Activated CD4-positive, alpha-beta T cell treated with anti-CD3 and anti-CD28 coated beads for 24 hours (primary cell): ENCODE data around the gene FSIP1.

Experiments used
- DNase-seq, 2 donors: peaks; one replicate each; pipeline ENCODE4 v3.0.0-alpha.2; 2020; ENCODE audit warnings: low read depth in 2 of 2

Gene FSIP1

GRCh38 chr15:39618063-39618823 lies 164.4 kb downstream of the FSIP1 start:
- DNase-seq: no peak

DNA sequence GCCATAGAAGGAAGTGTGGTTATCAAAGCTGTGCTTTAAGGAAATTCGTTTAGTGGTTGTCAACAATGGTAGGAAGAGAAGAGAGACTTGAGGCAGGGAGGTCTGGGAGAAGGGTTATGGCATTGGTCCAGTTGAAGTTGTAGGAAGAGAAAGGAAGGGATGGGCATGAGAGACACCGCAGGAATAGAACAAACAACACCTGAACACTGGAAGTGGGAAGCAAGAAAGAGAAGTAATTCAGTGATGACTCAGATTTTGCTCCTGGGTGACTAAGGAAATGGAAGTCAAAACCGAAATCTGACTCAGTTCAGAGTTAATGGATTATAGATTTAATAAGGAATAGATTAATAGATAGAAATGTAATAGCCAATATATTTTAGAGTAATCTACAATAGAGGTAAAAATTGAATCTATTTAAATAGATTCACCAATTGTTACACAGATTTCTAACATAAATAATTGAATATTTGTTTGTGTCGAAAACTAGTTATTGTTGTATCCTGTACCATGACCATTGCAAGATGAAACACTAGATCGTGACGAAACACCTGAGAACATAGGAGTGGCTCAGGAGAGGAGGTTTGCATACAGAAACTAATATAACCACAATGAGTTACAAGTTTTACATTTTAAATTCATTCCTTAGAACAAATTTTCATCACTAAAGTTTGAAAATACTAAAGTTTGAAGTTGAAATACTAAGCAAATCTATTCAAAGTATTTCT lies 165.7 kb downstream of the FSIP1 start:
- no peak for DNase-seq

- DNase-seq: no peak
Observed at GRCh38 chr15:39613861-39614260, 168.8 kb downstream of the FSIP1 start.

- no peak for DNase-seq
Observed at GRCh38 chr15:39613271-39613670, 169.4 kb downstream of the FSIP1 start.

DNA sequence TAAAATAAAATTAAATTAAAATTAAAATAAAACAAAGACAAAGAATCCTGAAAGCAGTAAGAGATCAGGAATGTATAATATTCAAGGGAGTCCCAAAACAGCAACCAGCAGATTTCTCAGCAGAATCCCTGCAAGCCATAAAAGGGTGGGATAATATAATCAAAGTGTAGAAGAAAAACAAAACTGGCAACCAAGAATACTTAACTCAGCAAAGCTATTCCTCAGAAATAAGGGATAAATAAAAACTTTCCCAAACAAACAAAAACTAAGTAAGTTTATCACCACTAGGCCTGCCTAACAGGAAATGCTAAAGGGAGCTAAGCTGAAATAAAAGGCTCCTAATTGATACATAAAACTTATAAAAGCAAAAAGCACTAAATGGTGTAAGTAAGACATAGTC lies 172.0 kb downstream of the FSIP1 start:
- no peak for DNase-seq

DNA sequence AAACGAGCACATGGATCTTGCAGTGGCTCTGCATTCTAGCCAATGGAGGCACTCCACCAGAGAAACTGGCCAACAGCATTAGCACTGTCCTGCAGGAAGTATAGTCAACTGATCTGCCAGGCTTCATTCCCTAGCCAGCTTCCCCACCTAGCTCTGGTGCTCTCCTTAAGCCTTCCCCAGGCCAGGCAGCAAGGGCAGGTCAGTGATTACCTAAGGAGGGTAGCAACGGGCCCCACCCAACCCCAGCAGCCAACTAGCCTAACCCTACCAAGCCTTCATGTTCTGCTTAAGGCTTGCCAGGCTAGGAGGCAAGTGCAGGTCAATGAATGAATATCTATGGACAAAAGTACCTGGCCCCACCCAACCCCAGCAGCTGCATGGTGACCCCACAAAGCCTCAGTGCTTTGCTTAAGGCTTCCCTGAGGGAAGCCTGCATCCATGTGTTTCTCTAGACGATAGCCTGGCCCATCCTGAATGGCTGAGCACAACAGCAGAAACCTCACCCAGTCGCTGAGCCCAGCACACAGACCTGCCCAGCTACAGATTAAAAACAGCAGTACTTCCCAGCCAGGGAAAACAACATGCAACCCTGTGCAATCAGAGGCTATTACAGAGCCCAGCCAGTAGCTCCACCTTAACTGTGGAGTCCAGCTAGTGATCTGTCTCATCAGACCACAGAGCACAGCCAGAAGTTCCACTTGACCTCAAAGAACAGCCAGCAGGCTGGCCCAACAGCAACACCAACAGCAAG lies 173.3 kb downstream of the FSIP1 start:
- no peak for DNase-seq

- DNase-seq: no peak
Observed at GRCh38 chr15:39608185-39609139, 174.2 kb downstream of the FSIP1 start.

- DNase-seq: no peak
Observed at GRCh38 chr15:39605146-39605545, 177.5 kb downstream of the FSIP1 start.

DNA sequence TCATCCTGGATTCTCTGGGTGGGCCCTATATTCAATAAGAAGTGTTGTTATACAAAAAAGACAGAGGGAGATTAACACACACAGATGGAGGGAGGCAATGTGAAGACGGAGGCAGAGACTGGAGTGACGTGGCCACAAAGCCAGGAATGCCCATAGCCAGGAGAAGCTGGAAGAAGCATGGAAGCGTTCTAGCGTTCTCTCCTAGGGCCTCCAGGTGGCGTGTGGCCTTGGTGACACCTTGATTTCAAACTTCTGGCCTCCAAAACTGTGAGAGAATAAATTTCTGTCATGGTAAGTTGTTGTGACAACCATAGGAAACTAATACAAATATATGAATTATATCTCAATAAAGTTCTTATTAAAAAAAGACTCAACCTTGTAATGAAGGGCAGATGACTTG lies 180.5 kb downstream of the FSIP1 start:
- DNase-seq: no peak

GRCh38 chr15:39599871-39600270 lies 182.8 kb downstream of the FSIP1 start:
- no peak for DNase-seq

DNA sequence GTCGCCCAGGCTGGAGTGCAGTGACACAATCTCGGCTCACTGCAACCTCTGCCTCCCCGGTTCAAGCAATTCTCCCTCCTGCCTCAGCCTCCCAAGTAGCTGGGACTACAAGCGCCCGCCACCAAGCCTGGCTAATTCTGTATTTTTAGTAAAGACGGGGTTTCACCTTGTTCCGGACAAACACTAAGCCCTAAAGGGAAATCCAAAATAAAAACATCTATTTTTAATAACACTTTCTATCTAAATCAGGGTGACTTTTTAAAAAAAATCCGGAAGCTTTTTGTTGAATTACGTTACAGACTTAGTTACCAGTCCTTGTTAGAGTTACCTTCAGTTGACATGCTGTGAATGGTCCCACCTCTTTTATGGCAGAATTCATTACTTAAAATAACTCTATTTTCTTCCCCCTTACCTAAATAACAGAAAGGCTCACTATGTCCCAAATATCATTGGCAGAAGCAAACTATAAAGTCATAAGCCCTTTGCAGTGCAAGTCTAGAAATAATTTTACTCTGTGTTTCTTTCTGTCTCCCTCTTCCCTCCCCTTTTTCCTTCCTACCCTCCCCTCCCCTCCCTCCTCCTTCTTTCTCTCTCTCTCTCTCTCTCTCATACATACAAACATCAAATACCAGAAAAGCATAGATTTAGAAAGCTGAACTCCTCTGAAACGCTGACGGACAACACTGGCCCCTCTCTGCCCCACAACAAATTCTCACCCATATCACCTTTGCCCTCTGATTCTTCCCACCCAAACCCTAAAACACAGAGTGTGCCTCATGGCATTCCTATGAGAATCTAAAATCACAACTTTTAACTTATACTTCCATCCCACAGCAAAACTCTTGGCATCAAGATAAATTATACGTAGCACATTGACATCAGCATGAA lies 183.4 kb downstream of the FSIP1 start:
- DNase-seq: no peak

DNA sequence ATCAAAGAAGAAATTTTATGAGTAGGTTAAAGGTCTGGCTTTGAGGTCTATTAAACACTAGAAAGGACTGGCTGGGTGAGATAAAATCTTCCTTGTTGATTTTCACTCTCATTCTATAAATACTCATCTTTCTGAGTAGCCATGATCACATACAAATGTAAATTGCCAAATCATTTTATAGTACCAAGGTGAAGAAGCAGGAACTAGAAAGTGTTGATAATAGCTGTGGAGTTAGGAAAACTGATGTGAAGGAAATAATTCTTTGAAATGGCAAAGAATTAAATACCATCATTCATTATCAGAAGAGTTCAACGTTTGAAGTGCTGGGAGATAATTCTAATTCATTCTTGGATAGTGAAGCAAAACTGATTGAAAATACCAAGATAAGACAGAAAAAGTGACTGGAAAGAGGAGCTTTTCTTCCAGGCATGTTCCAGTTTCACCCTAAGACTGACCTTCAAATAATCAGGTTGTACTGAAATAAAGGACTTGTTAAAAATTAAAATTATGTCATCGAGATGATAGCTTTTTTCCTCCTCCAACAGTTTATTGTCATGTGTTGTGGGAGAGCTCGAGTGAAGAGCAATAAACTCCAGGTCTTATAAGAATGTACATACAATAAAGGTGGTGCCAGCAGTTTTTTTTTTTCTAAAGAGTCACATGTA lies 184.3 kb downstream of the FSIP1 start:
- DNase-seq: no peak

DNA sequence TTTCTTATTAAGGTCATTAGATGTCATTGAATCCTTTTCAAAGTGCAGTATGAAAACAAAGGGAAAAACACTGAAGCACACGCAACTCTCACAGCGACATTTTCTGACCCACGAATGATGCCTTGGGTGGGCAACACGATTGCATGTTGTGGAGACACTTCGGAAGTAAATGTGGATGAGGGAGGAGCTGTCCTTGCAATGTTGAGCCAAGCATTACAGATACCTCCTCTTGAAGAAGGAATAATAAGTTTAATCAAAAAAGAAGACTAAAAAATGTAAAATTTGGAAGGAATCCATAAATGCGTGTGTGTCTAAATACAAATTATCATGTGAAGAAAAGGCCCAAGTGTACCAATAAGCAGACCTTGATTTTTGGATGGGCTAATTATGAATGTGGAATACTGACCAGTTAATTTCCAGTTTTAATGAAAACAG lies 184.9 kb downstream of the FSIP1 start:
- no peak for DNase-seq

- no peak for DNase-seq
Observed at GRCh38 chr15:39597336-39597735, 185.3 kb downstream of the FSIP1 start.

GRCh38 chr15:39596358-39597051 lies 186.1 kb downstream of the FSIP1 start:
- DNase-seq: no peak

- no peak for DNase-seq
Observed at GRCh38 chr15:39595338-39596221, 187.1 kb downstream of the FSIP1 start.

DNA sequence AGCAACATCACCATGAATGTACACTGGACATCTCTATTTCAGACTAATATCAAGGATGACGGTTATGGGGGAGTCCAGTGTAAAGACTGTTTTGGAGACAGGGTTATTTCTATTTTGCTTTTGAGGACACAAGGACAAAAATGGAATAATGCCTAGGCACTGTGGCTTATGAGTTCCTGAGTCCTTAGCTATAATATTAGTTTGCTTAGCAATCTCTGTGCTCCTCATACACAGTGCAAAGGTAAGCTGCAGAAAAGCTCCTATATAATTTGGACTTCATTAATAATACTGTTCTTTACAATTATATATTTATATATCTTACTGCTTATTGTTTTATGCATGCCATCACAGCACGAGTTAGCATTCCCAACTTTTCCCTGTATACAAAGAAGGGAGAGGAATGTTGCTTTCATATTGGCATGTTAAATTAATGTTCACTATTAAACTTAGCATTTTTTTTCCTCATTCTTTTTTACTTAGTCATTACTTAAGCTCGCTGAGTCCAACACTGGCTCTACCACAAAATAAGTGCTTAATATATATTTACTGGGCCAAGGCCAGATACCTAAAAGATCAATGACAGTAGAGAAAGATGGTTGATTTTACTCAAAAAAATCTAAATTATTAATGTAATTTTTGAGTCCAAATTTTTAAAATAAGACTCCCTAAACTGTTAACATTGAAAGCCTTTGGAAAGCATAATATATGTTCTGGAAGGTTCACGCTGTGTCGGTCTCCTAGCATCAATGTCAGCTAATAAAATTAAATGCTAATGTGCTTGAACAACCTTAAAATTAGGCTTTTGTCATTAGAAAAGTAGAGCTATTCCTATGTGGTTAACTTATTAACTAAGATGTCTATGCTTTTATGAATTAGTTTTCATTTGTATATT lies 187.9 kb downstream of the FSIP1 start:
- DNase-seq: no peak
